ENCODE measurements around the gene ZNF784.
A peak's percentile ranks its signal among the peaks of the same experiment; 100 is the strongest.
"Not testable (repeated sequence)": the region's sequence is repeated elsewhere in the genome, so short reads cannot be mapped to it uniquely, and the experiment has no call there.

Gene ZNF784

GRCh38 chr19:55586976-55587668 is 37.2 kb downstream of the ZNF784 start:
- peak; percentile 76 to 83 for DNase-seq (ENCODE audit: extremely low read depth in 1 of 2, low read depth in 1 of 2)

DNA sequence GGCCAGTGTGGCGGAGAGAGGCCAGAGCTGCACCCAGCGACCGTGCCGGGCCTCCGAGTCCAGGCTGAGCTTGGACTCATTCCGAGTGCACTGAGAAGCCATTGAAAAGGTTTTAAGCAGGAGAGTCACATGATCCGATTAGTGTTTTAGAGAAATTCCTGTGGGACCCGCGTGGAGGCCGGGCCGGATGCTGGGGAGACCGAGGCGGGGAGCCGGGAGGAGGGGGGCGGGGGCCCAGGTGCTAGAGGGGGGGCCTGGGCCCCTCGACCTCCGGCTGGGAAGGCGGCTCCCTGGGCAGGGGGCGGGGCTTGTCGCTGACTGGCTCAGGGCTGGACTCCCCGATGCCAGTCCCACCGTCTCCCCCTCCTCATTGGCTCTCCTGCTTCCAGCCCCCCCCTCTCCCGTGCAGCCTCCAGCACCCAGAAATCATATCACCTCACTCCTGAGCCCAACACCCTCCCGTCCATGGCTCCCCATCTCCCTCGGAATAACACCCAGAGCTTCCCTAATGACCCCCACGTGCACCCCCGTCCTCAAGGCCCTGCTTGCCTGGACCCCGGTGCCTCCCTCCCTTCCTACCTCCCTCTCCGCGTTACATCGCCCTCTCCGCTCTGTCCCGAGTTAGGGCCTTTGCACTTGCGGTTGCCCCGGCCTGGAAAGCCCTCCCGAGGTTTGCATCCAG is 38.6 kb downstream of the ZNF784 start:
- no peak for DNase-seq (ENCODE audit: extremely low read depth in 1 of 2, low read depth in 1 of 2)

DNA sequence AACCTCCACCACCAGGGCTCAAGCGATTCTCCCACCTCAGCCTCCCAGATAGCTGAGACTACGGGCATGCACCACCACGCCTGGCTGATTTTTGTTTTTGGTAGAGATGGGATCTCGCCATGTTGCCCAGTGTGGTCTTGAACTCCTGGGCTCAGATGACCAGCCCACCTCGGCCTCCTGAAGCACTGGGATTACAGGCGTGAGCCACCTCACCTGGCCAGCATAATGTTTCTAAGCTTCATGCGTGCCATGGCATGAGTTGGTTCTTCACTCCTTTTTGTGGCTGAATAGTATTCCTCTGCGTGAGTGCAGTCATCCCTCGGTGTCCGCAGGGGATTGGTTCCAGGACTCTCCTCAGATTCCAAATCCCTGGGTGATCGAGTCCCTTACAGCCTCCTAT is 39.5 kb downstream of the ZNF784 start:
- no peak for DNase-seq (ENCODE audit: extremely low read depth in 1 of 2, low read depth in 1 of 2)

DNA sequence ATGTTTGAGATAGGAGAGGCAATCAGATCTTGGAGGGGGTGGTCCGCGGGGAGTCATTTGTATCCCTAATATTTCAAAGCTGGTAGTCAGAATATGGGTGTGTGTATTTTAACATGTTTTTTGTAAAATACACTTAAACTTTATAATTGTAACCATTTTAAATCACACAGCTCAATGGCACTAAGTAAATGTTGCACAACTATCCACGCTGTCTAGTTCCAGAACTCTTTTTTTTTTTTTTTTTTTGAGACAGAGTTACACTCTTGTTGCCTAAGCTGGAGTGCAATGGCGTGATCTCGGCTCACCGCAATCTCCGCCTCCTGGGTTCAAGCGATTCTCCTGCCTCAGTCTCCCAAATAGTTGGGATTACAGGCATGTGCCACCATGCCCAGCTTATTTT is 40.5 kb downstream of the ZNF784 start:
- not testable (repeated sequence) for DNase-seq (ENCODE audit: extremely low read depth in 1 of 2, low read depth in 1 of 2)

DNA sequence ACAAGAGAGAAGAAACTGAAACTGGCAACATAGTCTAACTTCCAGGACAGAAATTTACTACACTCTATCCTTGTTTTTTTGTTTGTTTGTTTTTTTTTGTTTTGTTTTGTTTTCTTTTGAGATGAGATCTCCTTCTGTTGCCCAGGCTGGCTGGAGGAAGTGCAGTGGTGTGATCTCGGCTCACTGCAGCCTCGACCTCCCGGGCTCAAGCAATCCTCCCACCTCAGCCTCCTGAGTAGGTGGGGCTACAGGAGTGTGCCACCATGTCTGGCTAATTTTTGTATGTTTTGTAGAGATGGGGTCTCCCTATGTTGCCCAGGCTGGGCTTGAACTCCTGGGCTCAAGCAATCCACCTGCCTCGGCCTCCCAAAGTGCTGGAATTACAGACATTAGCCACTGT is 42.1 kb downstream of the ZNF784 start:
- not testable (repeated sequence) for DNase-seq (ENCODE audit: extremely low read depth in 1 of 2, low read depth in 1 of 2)

GRCh38 chr19:55581823-55582223 is 42.5 kb downstream of the ZNF784 start:
- no peak for DNase-seq (ENCODE audit: extremely low read depth in 1 of 2, low read depth in 1 of 2)

DNA sequence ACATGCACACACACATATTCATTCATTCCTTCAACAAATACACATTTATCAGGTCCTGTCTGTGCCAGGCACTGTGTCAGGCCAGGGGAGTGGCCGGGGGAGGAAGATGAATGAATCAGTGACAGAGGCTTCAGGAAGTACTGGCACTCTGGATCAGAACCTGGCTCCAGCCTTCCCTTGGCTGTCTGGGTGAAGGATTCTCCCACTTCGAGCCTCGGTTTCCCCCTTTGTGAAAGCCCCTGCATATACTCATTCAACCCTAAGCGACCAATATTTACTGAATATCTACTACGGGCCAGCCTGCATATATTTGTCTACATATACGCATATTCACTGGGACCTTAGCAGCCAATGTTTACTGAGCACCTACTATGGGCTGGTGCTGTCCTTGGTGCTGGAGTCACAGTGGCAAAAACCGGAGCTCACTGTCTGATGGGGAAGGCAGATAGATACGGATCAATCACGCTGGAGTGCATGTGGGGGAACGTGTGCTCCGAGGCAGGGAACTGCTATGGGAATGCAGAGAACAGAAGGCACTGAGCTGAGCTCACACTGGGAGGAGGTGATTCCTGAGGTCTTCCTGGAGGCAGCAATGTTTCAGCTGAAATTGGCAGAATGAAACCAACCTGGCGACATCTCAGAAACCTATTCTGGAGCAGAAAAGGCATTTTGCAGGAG is 43.1 kb downstream of the ZNF784 start:
- DNase-seq (ENCODE audit: extremely low read depth in 1 of 2, low read depth in 1 of 2), result no peak

- DNase-seq (ENCODE audit: extremely low read depth in 1 of 2, low read depth in 1 of 2), result peak in 1 of 2 donors; percentile 51
Observed at GRCh38 chr19:55580628-55581144, 43.7 kb downstream of the ZNF784 start, which contains the start of gene ZNF579. ZNF579 (minus strand) TSS chr19:55580848; CDS start chr19:55579639, 1,209 bp downstream.

DNA sequence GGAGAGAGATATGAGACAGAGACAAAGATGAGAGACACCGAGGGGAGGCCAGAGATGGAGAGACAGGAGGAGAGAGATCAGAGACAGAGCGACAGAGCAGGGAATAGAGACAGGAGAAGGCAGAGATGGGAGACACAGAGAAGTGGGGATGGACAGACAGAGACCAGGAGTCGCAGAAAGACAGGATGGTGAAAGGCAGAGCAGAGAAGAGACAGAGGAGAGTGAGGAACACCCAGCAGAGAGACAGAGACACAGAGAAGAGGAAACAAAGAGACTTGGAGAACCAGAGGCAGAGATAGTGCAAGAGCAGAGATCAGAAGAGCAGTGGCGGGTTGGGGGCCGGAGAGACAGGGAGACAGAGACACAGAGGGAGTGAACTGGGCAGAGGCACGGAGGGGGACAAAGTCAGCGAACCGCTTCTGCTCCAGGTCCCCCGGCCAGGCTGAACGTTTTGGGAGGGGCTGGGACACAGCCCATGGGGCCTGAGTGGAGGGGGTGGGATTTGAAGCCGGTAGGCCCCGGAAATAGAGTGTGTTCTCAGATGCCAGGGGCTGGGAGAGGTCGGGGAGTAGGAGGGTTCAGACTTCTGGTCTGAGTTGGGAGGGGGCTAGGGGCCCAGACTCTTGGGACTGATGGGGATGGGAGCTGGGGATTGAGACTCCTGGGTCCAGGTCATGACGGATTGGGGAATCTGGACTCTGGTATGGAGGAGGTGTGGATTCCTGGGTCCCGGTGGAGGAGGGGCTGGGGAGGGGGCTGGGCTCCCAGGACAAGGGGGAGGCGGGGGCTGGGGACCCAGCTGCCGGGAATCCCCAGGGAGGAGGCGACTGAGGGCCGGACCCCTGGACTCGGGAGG is 44.4 kb downstream of the ZNF784 start:
- DNase-seq (ENCODE audit: extremely low read depth in 1 of 2, low read depth in 1 of 2), result no peak

DNA sequence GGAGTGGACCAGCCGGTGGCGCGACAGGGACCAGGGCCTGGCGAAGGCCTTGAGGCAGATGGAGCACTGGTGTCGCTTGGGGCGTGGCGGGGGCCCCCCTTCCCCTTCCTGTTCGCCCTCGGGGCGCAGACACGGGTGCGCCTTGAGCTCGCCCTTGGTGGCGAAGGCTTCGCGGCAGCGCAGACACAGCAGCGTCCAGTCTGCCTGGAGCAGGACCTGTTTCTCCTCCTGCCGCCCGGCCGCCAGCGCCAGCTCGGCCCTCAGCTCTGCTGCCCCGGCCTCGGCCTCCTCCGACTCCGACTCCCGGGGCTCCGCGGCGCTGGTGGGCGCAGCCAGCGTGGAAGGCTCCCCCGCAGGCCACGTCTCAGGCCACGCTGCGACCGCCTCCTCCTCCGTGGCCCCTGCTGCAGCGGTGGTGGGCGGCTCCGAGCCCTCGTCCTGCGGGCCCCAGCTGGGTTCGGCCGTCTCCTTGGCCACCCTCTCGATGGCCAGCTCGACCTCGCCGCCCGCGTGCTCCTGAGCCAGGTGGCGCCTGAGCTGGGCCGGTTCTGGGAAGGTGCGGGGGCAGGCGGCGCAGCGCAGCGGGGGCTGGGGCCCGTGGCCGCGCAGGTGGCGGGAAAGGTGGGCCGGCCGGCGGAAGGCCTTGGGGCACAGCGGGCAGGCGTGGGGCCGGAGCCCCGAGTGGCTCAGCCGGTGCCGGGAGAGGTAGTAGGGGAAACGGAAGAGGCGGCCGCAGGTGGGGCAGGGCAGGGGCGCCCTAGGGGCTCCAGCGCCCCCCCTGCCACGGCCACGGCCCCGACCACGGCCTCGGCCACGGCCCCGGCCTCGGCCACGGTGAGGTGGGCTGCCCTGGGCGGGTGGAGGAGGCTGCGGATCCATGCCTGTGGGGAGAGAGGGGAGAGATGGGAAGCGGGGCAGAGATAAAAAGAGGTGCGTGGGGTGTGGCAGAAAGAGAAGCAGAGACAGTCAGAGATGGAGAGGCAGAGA is 45.3 kb downstream of the ZNF784 start:
- DNase-seq (ENCODE audit: extremely low read depth in 1 of 2, low read depth in 1 of 2), result no peak

DNA sequence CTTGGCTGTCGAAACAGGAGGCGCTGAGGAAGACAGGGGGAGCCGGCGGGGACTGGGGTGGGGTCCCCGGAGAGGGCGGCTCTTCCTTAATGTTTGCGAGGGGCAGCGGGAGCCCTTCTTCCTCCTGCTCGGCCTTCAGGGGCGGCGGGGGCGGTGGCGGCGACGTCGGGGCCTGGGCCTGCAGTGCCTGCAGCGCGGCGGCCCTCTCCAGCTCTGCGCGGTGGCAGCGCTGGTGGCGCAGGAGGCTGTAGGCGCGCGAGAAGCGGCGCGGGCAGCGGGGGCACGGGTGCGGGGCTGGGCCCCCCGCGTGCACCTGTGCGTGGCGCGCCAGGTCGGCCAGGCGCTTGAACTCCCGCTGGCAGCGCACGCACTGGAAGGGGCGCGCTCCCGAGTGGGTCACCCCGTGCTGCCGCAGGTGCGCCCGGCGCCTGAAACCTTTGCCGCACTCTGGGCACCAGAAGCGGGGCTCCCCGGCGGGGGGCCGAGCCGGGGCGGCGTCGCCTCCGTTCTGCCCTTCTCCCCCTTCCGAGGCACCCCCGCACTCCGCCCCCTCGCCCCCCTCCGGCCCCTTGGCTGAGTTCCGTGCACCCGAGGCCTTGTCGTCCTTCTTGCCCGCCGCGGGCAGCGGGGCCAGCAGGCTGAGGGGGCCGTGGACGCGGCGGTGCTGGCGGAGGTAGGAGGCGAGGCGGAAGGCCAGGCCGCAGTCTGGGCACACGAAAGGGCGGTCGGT is 46.2 kb downstream of the ZNF784 start:
- DNase-seq (ENCODE audit: extremely low read depth in 1 of 2, low read depth in 1 of 2), result no peak

GRCh38 chr19:55576746-55577145 is 47.6 kb downstream of the ZNF784 start:
- no peak for DNase-seq (ENCODE audit: extremely low read depth in 1 of 2, low read depth in 1 of 2)

GRCh38 chr19:55573929-55574328 is 50.4 kb downstream of the ZNF784 start:
- not testable (repeated sequence) for DNase-seq (ENCODE audit: extremely low read depth in 1 of 2, low read depth in 1 of 2)
